ENCODE measurements around the gene KLHL6. TPM values are rescaled to one million over a fixed set of nuclear protein-coding genes. Genes with fewer than 3 reads are reported as not detected.
"Not testable (repeated sequence)": the region's sequence is repeated elsewhere in the genome, so short reads cannot be mapped to it uniquely, and the experiment has no call there.

The KLHL6 gene
- total RNA-seq, 2 donors from 2014 or later: 6.6 to 10.2 TPM

DNA sequence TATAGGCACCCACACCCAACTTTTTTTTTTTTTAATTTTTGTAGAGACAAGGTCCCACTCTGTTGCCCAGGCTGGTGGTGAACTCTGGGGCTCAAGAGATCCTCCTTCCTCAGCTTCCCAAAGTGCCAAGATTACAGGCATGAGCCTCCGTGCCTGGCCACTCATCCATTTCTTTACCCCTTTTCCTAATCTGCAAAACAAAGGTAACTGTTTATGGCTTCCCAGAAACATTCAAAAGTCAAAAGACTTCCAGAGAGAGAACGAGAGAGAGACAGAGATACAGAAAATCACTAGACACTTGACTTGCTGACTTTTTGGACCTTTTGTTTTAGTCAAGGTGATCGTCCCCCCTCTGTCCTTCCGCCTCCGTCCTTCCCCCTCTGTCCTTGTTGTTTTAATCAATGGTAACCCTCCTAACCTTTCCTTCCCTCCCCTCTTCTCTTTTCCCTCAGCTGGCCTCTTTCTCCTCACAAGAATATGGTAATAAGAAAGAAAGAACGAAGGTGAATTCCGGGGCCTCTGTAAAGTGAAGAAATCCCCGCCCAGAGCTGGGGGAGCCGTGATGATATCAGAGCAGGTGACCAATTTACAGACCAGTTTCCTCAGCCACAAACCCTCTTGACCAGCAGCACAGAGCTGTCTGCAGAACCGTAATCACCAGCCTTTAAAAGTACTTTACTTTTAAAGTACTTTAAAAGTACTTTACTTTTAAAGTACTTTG is 21.9 kb downstream of the KLHL6 start:
- no peaks in the 10 kb centered on the region for H3K36me3 ChIP-seq
- ATAC-seq (ENCODE audit: insufficient number of reproducible peaks, low FRiP score, low read depth): no peak
- TF ChIP-seq, protein P1, sequence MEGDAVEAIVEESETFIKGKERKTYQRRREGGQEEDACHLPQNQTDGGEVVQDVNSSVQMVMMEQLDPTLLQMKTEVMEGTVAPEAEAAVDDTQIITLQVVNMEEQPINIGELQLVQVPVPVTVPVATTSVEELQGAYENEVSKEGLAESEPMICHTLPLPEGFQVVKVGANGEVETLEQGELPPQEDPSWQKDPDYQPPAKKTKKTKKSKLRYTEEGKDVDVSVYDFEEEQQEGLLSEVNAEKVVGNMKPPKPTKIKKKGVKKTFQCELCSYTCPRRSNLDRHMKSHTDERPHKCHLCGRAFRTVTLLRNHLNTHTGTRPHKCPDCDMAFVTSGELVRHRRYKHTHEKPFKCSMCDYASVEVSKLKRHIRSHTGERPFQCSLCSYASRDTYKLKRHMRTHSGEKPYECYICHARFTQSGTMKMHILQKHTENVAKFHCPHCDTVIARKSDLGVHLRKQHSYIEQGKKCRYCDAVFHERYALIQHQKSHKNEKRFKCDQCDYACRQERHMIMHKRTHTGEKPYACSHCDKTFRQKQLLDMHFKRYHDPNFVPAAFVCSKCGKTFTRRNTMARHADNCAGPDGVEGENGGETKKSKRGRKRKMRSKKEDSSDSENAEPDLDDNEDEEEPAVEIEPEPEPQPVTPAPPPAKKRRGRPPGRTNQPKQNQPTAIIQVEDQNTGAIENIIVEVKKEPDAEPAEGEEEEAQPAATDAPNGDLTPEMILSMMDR (IDR thresholded peaks at IDR 0.05): no peak

DNA sequence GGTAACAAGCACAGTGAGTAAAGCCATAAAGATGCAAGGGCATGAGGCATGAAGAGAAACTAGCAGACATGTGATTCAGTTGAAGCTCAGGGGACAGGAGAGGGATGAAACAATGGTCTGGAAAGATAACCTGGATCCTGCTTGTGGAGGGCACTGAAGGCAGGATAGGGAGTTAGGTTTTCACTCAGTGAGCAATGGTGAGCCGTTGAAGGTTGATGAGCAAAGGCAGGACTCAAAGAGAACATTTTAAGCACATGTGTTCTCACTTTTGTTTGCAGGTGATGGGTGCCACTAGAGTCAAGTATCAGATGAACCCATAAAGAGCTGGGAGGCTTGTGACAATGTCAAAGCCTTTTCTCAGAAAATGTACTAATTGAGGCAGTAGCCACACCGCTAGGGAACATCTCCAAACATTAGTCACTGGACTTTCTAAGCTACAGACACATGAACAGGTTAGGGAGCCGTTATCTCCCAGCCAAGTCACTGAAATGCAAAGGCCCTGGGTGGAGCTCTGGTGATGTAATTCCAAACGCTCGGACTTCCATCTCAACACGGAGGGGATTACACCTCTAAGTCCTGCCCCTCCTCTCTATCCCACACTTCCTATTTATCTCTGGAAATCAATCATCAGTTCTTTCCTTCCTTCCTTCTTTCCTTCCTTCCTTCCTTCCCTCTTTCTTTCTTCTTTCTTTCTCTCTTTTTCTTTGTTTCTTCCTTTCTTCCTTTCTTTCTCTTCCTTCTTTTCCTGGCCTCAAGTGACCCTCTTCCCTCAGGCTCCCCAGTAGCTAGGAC is 22.7 kb downstream of the KLHL6 start:
- Histone ChIP-seq H3K4me3 (no peak overlapping the region), H3K27me3 (replicated peaks; ENCODE audit: insufficient read depth) (no peaks in the 10 kb centered on the region), H3K4me1 (ENCODE audit: control insufficient read depth in 1 of 2, low read depth in 2 of 2) (no peaks in the 10 kb centered on the region), H3K9me3 (no peaks in the 10 kb centered on the region), H3K36me3 (no peaks in the 10 kb centered on the region), H3K27ac (no peak overlapping the region)
- no peak for DNase-seq (ENCODE audit: low spot score)
- ATAC-seq (ENCODE audit: insufficient number of reproducible peaks, low FRiP score, low read depth): no peak
- TF ChIP-seq, protein P1 (IDR thresholded peaks at IDR 0.05): no peak

More for the DNA sequence above, 21.9 kb downstream of the KLHL6 start:
- Histone ChIP-seq H3K4me3 (no peak overlapping the region), H3K9me3 (no peaks in the 10 kb centered on the region), H3K4me1 (ENCODE audit: control insufficient read depth in 1 of 2, low read depth in 2 of 2) (no peaks in the 10 kb centered on the region), H3K27me3 (replicated peaks; ENCODE audit: insufficient read depth) (no peaks in the 10 kb centered on the region), H3K27ac (no peak overlapping the region)
- DNase-seq (ENCODE audit: low spot score): no peak

DNA sequence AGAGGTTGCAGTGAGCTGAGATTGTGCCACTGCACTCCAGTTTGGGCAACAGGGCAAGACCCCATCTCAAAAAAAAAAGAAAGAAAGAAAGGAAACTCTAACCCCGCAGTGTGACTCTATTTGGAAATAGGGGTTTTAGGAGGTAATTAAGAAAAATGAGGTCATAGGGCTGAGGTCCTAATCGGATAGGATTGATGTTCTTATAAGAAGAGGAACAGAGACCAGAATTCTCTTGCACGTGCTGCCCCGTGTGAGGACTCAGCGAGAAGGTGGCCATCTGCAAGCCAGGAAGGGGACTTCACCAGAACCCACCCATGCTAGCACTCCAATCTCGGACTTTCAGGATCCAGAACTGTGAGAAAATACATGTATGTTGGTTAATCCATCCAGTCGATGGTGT is 25.8 kb downstream of the KLHL6 start:
- ATAC-seq (ENCODE audit: insufficient number of reproducible peaks, low FRiP score, low read depth) (no peak), DNase-seq (ENCODE audit: low spot score) (no peak)
- no peaks in the 10 kb centered on the region for H3K4me1 ChIP-seq (ENCODE audit: control insufficient read depth in 1 of 2, low read depth in 2 of 2)
- H3K9me3 ChIP-seq: no peaks in the 10 kb centered on the region
- no peak overlapping the region for H3K4me3 ChIP-seq
- H3K36me3 ChIP-seq: no peaks in the 10 kb centered on the region
- H3K27ac ChIP-seq: no peak overlapping the region
- no peaks in the 10 kb centered on the region for H3K27me3 ChIP-seq (replicated peaks; ENCODE audit: insufficient read depth)
- TF ChIP-seq, protein P1 (IDR thresholded peaks at IDR 0.05): no peak

DNA sequence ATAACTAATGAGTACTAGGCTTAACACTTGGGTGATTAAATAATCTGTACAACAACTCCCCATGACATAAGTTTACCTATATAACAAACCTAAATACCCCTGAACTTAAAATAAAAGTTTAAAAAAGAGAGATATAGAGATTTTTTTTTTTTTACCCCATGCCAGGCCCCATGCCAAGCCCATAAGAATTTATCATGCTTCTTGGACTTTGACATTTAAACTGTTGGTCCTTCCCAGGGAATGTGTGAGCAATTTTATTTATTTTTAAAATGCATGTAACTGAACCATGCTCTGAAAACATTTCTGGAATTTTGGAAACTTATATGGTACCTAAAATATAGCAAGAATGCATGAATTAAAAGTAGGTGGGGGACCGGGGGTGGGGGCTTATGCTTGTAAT is 26.3 kb downstream of the KLHL6 start:
- TF ChIP-seq, protein P1 (IDR thresholded peaks at IDR 0.05): no peak
- H3K27me3 ChIP-seq (replicated peaks; ENCODE audit: insufficient read depth): no peaks in the 10 kb centered on the region

DNA sequence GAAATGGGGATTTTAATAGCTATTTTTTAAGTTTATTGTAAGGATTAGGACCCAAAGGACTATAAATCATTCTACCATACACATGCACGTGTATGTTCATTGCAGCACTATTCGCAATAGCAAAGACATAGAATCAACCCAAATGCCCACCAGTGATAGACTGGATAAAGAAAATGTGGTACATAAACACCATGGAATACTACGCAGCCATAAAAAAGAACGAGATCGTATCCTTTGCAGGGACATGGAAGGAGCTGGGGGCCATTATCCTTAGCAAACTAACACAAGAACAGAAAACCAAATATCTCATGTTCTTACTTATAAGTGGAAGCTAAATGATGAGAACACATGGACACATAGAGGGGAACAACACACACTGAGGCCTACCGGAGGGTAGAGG is 26.7 kb downstream of the KLHL6 start:
- H3K9me3 ChIP-seq; H3K27me3 ChIP-seq (replicated peaks; ENCODE audit: insufficient read depth); H3K4me3 ChIP-seq; DNase-seq (ENCODE audit: low spot score); H3K4me1 ChIP-seq (ENCODE audit: control insufficient read depth in 1 of 2, low read depth in 2 of 2); H3K27ac ChIP-seq; H3K36me3 ChIP-seq; ATAC-seq (ENCODE audit: insufficient number of reproducible peaks, low FRiP score, low read depth): not testable (repeated sequence)

More for the DNA sequence above, 26.3 kb downstream of the KLHL6 start:
- ATAC-seq (ENCODE audit: insufficient number of reproducible peaks, low FRiP score, low read depth): no peak
- Histone ChIP-seq H3K36me3 (no peaks in the 10 kb centered on the region), H3K9me3 (no peaks in the 10 kb centered on the region), H3K4me1 (ENCODE audit: control insufficient read depth in 1 of 2, low read depth in 2 of 2) (no peaks in the 10 kb centered on the region), H3K27ac (no peak overlapping the region), H3K4me3 (no peak overlapping the region)
- DNase-seq (ENCODE audit: low spot score): no peak

All from thoracic aorta (tissue), 2 donors.